Body of pancreas (tissue), 4 donors: ENCODE results near the gene MGAT3. TPM values are rescaled to one million over a fixed set of nuclear protein-coding genes. Genes with fewer than 3 reads are reported as not detected.

Experiments
- ATAC-seq: fragments of 150-250 bp; one replicate; pipeline ENCODE4 v1.9.1; 2016
- DNase-seq, 4 donors: peaks; one replicate each; pipeline ENCODE4 v3.0.0-alpha.2; 2019
- H3K27ac ChIP-seq, 4 donors: fragments of 200-600 bp; sonication (generic); 1 replicate in 3 of 4; 2 replicates in 1 of 4; pipeline versions ENCODE4 v1.5.1 to v1.6.1; 2016 to 2019; ENCODE audit warnings: mild to moderate bottlenecking in 1 of 4, mixed read lengths in 1 of 4, moderate library complexity in 1 of 4
- H3K27me3 ChIP-seq, 2 donors: fragments of 200-600 bp; sonication (generic); one replicate each; pipeline ENCODE4 v1.6.0; 2016; ENCODE audit warnings: mild to moderate bottlenecking in 1 of 2
- H3K36me3 ChIP-seq, 2 donors: fragments of 200-600 bp; sonication (generic); replicated peaks in 1 of 2; 2 replicates each; pipeline ENCODE4 v1.5.1; 2016; ENCODE audit warnings: low read depth in 2 of 2; ENCODE audit not compliant: insufficient read depth in 1 of 2
- H3K4me1 ChIP-seq: fragments of 200-600 bp; sonication (generic); one replicate; pipeline ENCODE4 v1.6.0; 2016
- H3K4me3 ChIP-seq, 2 donors: fragments of 200-600 bp; sonication (generic); 1 replicate in 1 of 2; 2 replicates in 1 of 2; pipeline ENCODE4 v1.5.1; 2016 to 2019
- H3K9me3 ChIP-seq, 3 donors: fragments of 200-600 bp; sonication (generic); 1 replicate in 2 of 3; 2 replicates in 1 of 3; pipeline ENCODE4 v1.5.1; 2016
- POLR2A ChIP-seq, 3 donors: fragments of 450-650 bp; IDR thresholded peaks; one replicate each; pipeline ENCODE4 v1.6.1; 2016; ENCODE audit warnings: antibody characterized with exemption in 3 of 3, mild to moderate bottlenecking in 2 of 3
- WGBS, 2 donors: methylation state at CpG; one replicate each; pipeline ENCODE4 v1.1.5; 2017; 5-methylcytosine and 5-hydroxymethylcytosine counted together
- intact Hi-C: fragments of 100-400 bp; cut with DNase I; formaldehyde crosslinking; loops from one replicate; pipeline ENCODE4 v1.15.1; 2023
- total RNA-seq, 2 donors: library from RNA; depleted of rRNA; stranded (reverse); fragments of >200 nt; gene quantifications; one replicate each; pipeline ENCODE4 v1.1.0, GENCODE V29; 2016
- TF ChIP-seq, protein P1 (sequence below), 7 experiments: fragments of 450-650 bp in 4 of 7; fragments of 200-600 bp in 3 of 7; sonication (generic) in 3 of 7; IDR thresholded peaks; one replicate each; pipeline ENCODE4 v1.5.1; 2016 to 2019; ENCODE audit warnings: antibody characterized with exemption in 7 of 7

MGAT3 gene
- total RNA-seq, 2 donors from 2014 or later, result 0.99 to 2.9 TPM

GRCh38 chr22:39458444-39459083, 1.8 kb downstream of the MGAT3 start:
- WGBS, 2 donors, result 57% methylated on average over 9 to 10 of the region's 10 CpGs
- Histone ChIP-seq H3K4me1 (peaks cover 7% of the 10 kb centered on the region), H3K27ac (no peak overlapping the region), H3K9me3 (no peaks in the 10 kb centered on the region), H3K27me3 (peaks cover 0 to 12% of the 10 kb centered on the region in 2 donors), H3K4me3 (no peak overlapping the region), H3K36me3 (no peaks in the 10 kb centered on the region)
- DNase-seq (no peak), ATAC-seq (no peak)
- TF ChIP-seq POLR2A (IDR thresholded peaks at IDR 0.05), result no peak
- TF ChIP-seq, protein P1, sequence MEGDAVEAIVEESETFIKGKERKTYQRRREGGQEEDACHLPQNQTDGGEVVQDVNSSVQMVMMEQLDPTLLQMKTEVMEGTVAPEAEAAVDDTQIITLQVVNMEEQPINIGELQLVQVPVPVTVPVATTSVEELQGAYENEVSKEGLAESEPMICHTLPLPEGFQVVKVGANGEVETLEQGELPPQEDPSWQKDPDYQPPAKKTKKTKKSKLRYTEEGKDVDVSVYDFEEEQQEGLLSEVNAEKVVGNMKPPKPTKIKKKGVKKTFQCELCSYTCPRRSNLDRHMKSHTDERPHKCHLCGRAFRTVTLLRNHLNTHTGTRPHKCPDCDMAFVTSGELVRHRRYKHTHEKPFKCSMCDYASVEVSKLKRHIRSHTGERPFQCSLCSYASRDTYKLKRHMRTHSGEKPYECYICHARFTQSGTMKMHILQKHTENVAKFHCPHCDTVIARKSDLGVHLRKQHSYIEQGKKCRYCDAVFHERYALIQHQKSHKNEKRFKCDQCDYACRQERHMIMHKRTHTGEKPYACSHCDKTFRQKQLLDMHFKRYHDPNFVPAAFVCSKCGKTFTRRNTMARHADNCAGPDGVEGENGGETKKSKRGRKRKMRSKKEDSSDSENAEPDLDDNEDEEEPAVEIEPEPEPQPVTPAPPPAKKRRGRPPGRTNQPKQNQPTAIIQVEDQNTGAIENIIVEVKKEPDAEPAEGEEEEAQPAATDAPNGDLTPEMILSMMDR (IDR thresholded peaks at IDR 0.05), result no peak
- intact Hi-C loops, result no loop called here

GRCh38 chr22:39459681-39460080, 2.9 kb downstream of the MGAT3 start:
- WGBS, 2 donors, result 65 to 82% methylated on average over 11 of the region's 11 CpGs
- no peaks in the 10 kb centered on the region for H3K36me3 ChIP-seq
- DNase-seq, result no peak
- no peak for ATAC-seq
- no peak overlapping the region for H3K4me3 ChIP-seq
- intact Hi-C loops, result no loop called here
- TF ChIP-seq, protein P1 (IDR thresholded peaks at IDR 0.05), result no peak
- TF ChIP-seq POLR2A (IDR thresholded peaks at IDR 0.05), result no peak
- peaks cover 7% of the 10 kb centered on the region for H3K4me1 ChIP-seq
- no peak overlapping the region for H3K27ac ChIP-seq
- no peaks in the 10 kb centered on the region for H3K9me3 ChIP-seq
- peaks cover 0 to 12% of the 10 kb centered on the region in 2 donors for H3K27me3 ChIP-seq

GRCh38 chr22:39462443-39463221, 5.8 kb downstream of the MGAT3 start:
- 49 to 68% methylated on average over 11 to 13 of the region's 13 CpGs for WGBS, 2 donors
- no peak overlapping the region for H3K4me3 ChIP-seq
- no peaks in the 10 kb centered on the region for H3K9me3 ChIP-seq
- ATAC-seq (peak; percentile 34), DNase-seq (no peak)
- H3K27ac ChIP-seq, result peak overlapping the region in 1 of 4 donors; percentile 25
- intact Hi-C loops, result no loop called here
- peaks cover 3% of the 10 kb centered on the region for H3K4me1 ChIP-seq
- no peaks in the 10 kb centered on the region for H3K36me3 ChIP-seq
- no peak for TF ChIP-seq POLR2A (IDR thresholded peaks at IDR 0.05)
- TF ChIP-seq, protein P1 (IDR thresholded peaks at IDR 0.05), result no peak
- peaks cover 0 to 9% of the 10 kb centered on the region in 2 donors for H3K27me3 ChIP-seq

- Histone ChIP-seq H3K4me1 (no peaks in the 10 kb centered on the region), H3K27me3 (peaks cover 0 to 2% of the 10 kb centered on the region in 2 donors), H3K9me3 (no peaks in the 10 kb centered on the region), H3K36me3 (no peaks in the 10 kb centered on the region), H3K27ac (peak overlapping the region in 2 of 4 donors; percentile 25 to 26), H3K4me3 (no peak overlapping the region)
- no peak for TF ChIP-seq POLR2A (IDR thresholded peaks at IDR 0.05)
- TF ChIP-seq, protein P1 (IDR thresholded peaks at IDR 0.05), result no peak
- ATAC-seq (no peak), DNase-seq (no peak)
- intact Hi-C loops, result no loop called here
- 76 to 85% methylated on average over 4 to 6 of the region's 6 CpGs for WGBS, 2 donors
These were observed 6.5 kb downstream of the MGAT3 start for GRCh38 chr22:39463277-39463676.
